Activated CD4-positive, CD25-positive, alpha-beta regulatory T cell treated with anti-CD3 and anti-CD28 coated beads, Interleukin-2, amount 50 U/mL, for 24 hours (primary cell): ENCODE data around the gene DTX3.

Experiments
- ATAC-seq, 2 donors: fragments of 150-1000 bp; cut with Tn5 transposase; one replicate each; pipeline ENCODE4 v1.10.0; 2021; ENCODE audit warnings: mild to moderate bottlenecking in 1 of 2, moderate library complexity in 1 of 2

Gene DTX3

GRCh38 chr12:57620936-57621496, 16.4 kb downstream of the DTX3 start:
- ATAC-seq = peak in 1 of 2 donors; percentile 23

GRCh38 chr12:57621497-57622292, 17.1 kb downstream of the DTX3 start:
- peak; percentile 68 to 78 for ATAC-seq

- ATAC-seq = no peak
Measured at GRCh38 chr12:57622293-57623245, 17.9 kb downstream of the DTX3 start.

GRCh38 chr12:57623385-57623784, 18.8 kb downstream of the DTX3 start:
- ATAC-seq = no peak

- ATAC-seq = no peak
Measured at GRCh38 chr12:57623811-57624390, 19.3 kb downstream of the DTX3 start.

- ATAC-seq = no peak
Measured at GRCh38 chr12:57624441-57625220, 20.0 kb downstream of the DTX3 start.

GRCh38 chr12:57625261-57626032, 20.8 kb downstream of the DTX3 start:
- ATAC-seq = no peak

- ATAC-seq = no peak
Measured at GRCh38 chr12:57626111-57626920, 21.7 kb downstream of the DTX3 start.

GRCh38 chr12:57626921-57627445, 22.4 kb downstream of the DTX3 start:
- ATAC-seq = no peak

- ATAC-seq = peak; percentile 23 to 39
Measured at GRCh38 chr12:57627501-57628279, 23.1 kb downstream of the DTX3 start.

- ATAC-seq = no peak
Measured at GRCh38 chr12:57628280-57629191, 23.9 kb downstream of the DTX3 start.

GRCh38 chr12:57629897-57630471, 25.4 kb downstream of the DTX3 start:
- ATAC-seq = no peak

GRCh38 chr12:57630891-57631433, 26.3 kb downstream of the DTX3 start:
- ATAC-seq = no peak

GRCh38 chr12:57631566-57632072, 27.0 kb downstream of the DTX3 start:
- no peak for ATAC-seq

GRCh38 chr12:57632073-57632957, 27.7 kb downstream of the DTX3 start:
- ATAC-seq = peak; percentile 29 to 36
